Activated T-cell treated with anti-CD3 and anti-CD28 coated beads for 24 hours (primary cell): ENCODE data around the gene TMEM271.
A peak's percentile ranks its signal among the peaks of the same experiment; 100 is the strongest.
"Not testable (repeated sequence)": the region's sequence is repeated elsewhere in the genome, so short reads cannot be mapped to it uniquely, and the experiment has no call there.

ENCODE experiments used
- DNase-seq: peaks from one replicate; pipeline ENCODE4 v3.0.0-alpha.2; 2020; ENCODE audit warnings: low read depth

Gene TMEM271

GRCh38 chr4:610411-611261 lies 34.5 kb upstream of the TMEM271 start:
- DNase-seq, result no peak

- no peak for DNase-seq
Measured at GRCh38 chr4:609400-610050, 33.4 kb upstream of the TMEM271 start.

- DNase-seq, result no peak
Measured at GRCh38 chr4:608236-608635, 32.1 kb upstream of the TMEM271 start.

GRCh38 chr4:605702-606425 lies 29.8 kb upstream of the TMEM271 start:
- no peak for DNase-seq

GRCh38 chr4:604131-604530 lies 28.0 kb upstream of the TMEM271 start:
- peak; percentile 13 for DNase-seq

- DNase-seq, result peak; percentile 42
Measured at GRCh38 chr4:602559-602942, 26.5 kb upstream of the TMEM271 start.

GRCh38 chr4:601612-602558 lies 25.8 kb upstream of the TMEM271 start:
- DNase-seq, result no peak

GRCh38 chr4:600850-601515 lies 24.9 kb upstream of the TMEM271 start:
- peak; percentile 50 for DNase-seq

- DNase-seq, result no peak
Measured at GRCh38 chr4:600166-600565, 24.1 kb upstream of the TMEM271 start.

GRCh38 chr4:598925-599324 lies 22.8 kb upstream of the TMEM271 start:
- no peak for DNase-seq

GRCh38 chr4:592825-593520 lies 16.9 kb upstream of the TMEM271 start:
- no peak for DNase-seq

- not testable (repeated sequence) for DNase-seq
Measured at GRCh38 chr4:592178-592577, 16.1 kb upstream of the TMEM271 start.

- DNase-seq, result no peak
Measured at GRCh38 chr4:590313-590841, 14.3 kb upstream of the TMEM271 start.

GRCh38 chr4:589219-589963 lies 13.3 kb upstream of the TMEM271 start:
- no peak for DNase-seq

GRCh38 chr4:588351-588849 lies 12.3 kb upstream of the TMEM271 start:
- no peak for DNase-seq

- DNase-seq, result no peak
Measured at GRCh38 chr4:587671-588350, 11.7 kb upstream of the TMEM271 start.

- DNase-seq, result no peak
Measured at GRCh38 chr4:583820-584219, 7.7 kb upstream of the TMEM271 start.

GRCh38 chr4:581753-582361 lies 5.8 kb upstream of the TMEM271 start:
- no peak for DNase-seq
